ENCODE results near the gene ALMS1.
A peak's percentile ranks its signal among the peaks of the same experiment; 100 is the strongest.
"Not testable (repeated sequence)": the region's sequence is repeated elsewhere in the genome, so short reads cannot be mapped to it uniquely, and the experiment has no call there.

Gene ALMS1

DNA sequence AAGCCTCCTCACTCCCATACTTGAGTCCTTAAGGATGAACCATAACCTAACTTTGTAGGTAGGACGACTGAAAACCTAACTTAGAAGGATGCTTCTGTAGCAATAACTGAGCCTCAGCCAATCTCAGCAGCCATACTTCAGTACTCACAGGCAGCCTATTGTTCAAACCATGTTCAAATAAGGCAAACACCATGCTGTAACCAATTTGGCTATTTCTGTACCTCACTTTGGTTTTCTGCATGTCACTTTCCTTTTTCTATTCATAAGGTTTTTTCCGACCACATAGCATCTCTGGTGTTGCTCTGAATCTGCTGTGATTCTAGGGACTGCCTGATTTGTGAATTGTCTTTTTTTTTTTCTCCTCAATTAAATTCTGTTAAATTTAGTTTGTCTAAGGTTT is 242.9 kb downstream of the ALMS1 start:
- not testable (repeated sequence) for DNase-seq

DNA sequence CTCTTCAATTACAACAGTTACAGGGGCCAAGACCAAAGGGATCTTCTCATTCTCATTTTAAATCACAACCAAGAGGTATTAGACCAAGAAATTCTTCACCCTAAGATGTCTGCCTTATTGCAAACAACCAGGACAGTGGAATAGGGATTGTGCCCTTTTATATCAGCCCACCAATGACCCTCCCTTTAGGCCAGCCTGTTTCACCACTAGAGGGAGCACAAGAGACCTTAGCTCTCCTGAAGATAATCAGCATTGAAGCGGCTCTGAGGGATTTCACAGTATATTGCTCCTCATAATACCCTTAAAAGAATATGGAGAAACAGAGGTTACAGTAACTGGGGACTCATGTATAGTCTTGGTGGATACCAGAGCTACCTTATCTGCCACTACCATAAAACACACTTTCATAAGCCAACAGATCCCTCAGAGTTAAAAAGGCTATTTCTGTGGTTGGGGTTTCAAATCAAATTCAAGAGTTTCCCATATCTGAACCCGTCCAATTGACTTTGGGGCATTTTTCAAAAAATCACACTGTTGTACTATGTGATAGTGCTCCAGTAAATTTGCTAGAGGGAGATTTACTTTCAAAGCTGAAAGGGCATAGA is 245.1 kb downstream of the ALMS1 start:
- peak in 3 of 4 experiments; percentile 4 to 17 (median 12) for DNase-seq

DNA sequence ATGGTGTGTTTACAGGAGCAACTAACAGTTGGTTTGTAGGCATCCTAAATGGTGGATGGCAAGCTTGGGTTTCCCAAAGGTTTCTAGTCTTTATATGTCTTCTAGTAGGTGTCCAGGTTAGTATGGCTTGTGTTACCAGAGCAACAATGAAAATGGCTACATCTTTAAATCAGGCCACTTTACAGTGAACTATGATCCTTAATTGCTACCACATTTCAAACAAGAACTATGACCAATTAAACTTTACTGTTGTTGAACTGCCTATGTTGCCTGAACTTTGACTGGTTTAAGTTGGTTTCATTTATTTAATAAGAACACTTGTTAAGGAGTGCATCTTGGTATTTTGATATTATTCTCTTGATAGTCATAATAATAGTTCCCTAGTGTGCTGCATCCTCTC is 251.3 kb downstream of the ALMS1 start:
- not testable (repeated sequence) for DNase-seq

DNA sequence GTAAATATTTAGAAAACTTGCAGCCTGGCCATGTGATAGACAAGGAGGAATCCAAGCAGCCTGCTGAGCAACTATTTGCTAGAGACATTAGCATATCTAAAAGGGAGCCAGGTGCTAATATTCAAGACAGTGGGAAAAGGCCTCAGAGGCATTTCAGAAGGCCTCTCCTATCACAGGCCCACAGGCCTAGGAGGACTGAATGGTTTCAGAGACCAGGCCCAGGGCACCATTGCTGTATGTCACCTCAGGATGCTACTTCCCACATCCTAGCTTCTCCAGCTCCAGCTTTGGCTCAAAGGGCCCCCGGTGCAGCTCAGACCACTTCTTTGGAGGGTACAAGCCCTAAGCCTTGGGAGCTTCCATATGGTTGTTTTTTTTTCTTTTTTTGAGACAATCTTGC is 252.8 kb downstream of the ALMS1 start:
- no peak for DNase-seq

DNA sequence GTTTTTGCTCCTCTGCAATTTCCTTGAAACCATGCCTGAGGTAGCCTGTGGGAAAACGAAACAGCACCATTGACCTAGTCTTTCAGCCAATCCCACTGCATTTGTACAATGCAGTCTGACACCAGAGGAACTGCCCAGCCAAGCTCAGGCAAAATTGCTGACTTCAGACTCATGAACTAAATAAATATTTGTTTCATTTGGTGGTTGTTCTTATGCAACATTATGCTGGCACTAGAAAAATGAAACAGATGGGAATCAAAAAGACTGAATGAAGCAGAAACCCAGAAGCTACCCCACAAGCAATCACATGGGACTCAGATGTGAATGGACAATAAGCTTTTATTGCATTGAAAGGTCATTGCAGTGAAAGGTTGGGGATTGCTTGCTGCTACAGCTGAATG is 254.9 kb downstream of the ALMS1 start:
- DNase-seq, result peak; percentile 5 to 29 (median 16)

DNA sequence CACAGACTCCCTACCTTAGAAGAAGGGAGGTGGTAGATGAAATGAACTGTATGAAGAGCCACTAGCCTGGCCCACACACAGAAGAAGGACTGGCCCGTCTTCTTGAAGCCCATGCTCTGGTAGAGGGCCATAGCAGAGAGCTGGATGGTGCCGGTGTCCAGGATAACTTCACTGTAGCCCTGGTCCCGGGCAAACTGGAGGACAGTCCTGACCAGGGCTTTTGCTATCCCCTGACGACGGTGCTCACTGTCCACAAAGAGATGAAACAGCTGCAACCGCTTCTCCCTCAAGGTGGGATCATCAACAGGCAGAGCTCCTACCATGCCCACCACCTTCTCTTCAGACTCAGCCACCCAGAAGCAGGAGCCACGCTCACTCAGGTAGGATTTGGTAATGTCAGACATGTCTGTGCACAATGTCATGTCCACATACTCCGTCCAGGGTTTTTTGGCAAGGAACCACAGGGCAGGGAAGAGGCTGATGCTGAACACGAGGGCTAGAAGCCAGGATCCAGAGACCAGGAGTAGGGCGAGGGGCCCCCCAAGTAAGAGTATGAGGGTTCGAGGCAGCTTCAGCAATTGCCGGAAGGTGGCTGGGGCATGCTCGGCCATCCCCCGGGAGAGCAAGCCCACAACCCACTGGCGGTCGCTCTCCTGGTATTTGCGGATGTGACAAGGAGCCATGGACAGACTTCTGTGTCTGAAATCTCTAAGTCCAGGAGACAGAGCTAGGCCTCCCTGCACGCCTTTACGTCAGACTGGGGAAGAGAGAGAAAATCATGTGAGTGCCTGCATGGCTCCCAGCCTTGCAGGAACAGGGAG is 255.5 kb downstream of the ALMS1 start:
- no peak for DNase-seq

DNA sequence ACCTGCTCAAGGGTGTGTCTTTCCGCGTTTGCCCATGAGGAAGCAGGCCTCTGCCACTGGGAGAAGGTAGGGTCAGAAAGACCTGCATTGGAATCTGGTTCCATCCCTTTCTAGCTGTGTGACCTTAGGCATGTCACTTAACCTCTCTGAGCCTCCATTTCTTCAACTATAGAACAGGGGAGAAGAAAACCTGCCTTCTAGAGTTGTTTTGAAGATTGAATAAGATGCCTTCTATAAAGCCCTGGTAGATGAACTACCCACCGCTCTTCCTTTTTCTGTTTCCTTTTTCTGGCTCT is 256.1 kb downstream of the ALMS1 start:
- no peak for DNase-seq

DNA sequence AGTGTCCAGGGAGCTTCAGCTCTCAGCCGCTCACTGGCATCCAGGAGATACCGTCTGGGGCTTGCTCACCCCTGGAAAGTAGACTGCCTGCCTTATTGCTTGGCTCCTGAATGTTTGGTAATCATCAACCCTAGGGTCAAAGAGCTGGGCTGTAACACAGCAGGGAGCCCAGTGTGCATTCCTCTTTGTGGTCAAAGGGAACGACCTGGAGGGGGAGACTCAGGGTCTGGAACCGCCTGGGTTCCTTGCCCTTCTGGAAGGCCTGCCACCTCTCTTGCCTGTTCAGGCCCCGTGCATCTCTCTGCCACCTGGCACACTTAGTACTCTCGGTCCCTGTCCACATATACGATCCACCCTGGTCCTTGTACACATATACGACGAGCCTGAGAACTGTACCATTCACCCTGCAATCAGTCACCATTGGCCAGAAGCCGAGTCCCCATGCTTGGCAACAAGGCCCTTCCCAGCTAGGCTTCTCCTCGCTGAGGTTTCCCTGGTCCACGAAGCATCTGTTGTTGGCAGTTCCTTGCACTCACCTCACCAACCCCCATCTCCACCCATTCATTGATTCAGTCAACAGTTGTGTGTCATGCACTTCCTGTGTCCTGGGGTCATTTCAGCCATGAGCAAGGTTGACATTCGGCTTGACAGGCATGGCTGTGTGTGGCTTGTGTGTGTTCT is 256.8 kb downstream of the ALMS1 start, which contains the start of gene NAT8:
Gene NAT8 (minus strand): TSS at position 85 of the 681 bp plus-strand sequence. CDS start 794 bp downstream, outside the sequence.
- DNase-seq, result no peak

DNA sequence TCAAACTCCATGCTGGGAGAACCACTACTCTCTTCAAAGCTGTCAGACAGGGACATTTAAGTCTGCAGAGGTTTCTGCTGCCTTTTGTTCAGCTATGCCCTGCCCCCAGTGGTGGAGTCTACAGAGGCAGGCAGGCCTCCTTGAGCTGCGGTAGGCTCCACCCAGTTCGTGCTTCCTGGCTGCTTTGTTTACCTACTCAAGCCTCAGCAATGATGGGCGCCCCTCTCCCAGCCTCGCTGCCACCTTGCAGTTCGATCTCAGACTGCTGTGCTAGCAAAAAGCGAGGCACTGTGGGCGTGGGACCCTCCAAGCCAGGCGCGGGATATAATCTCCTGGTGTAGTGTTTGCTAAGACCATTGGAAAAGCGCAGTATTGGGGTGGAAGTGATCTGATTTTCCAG is 262.1 kb downstream of the ALMS1 start:
- DNase-seq, result not testable (repeated sequence)

DNA sequence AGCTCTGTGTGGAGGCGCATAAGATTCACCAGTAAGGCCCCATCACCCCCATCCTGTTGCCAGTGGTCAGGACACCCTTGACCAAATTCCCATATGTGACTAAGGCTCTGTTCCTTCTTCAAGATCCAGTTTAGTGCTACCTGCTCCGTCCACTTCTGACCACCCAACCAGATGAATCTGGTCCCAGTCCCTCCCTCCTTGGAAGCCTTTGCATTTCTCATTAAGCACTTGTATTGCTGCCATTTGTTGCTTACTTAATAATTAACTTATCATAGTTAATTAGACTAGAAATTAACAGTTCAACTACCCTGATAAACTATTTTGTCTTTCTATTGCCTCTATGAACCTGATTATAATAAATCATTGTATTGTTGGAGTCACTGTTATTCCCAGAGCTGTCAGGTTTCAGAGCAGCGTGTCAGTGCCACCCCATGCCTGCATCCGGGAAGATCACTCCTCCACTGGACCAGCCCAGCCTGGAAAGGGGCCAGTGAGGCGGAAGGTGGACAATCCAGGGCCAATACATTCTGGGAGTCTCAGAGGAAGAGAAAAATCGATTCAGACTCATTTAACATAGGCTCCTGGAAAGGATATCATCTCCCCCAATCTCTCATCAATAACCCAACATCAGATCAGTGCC is 266.1 kb downstream of the ALMS1 start:
- no peak for DNase-seq

DNA sequence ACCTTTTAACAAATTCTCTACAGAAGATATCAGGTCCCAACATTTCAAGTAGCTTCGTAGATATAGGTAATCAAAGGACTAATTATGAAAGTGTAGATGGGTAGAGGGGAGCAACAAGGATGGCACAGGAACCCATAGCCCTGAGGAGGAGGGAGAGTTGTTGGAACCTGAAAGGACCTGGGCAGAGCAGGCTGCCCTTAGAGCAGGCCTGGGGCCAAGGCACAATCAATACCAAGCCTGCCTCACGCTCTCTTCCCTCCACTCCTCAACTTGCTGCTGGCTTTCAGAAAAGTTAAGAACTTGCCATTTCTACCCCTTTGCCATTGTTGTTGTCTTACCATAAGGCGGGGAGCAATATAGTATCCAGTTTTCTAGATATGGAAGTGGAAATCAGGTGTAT is 266.7 kb downstream of the ALMS1 start:
- DNase-seq, result no peak

DNA sequence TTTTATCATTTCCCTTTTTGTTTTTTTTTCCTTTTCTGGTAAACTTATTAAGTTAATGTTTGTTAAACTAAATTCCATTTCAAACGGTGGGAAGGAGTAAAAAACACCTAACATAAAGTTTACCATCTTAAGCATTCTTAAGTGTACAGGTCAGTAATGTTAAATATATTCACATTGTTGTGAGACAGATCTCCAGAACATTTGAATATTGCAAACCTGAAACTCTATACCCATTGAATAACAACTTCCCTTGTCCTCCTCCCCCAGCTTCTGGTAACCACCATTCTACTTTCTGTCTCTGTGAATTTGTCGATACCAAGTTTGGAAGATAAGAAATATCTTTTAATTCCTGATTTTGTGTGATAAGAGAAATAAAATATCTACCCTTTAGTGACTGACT is 268.5 kb downstream of the ALMS1 start:
- no peak for DNase-seq

Measured in suppressor macrophage (primary cell).